ENCODE measurements around the gene RNPS1.

GRCh38 chr16:2205104-2205966 is 62.6 kb downstream of the RNPS1 start, which contains the start of gene MLST8:
- TF ChIP-seq, protein P1, sequence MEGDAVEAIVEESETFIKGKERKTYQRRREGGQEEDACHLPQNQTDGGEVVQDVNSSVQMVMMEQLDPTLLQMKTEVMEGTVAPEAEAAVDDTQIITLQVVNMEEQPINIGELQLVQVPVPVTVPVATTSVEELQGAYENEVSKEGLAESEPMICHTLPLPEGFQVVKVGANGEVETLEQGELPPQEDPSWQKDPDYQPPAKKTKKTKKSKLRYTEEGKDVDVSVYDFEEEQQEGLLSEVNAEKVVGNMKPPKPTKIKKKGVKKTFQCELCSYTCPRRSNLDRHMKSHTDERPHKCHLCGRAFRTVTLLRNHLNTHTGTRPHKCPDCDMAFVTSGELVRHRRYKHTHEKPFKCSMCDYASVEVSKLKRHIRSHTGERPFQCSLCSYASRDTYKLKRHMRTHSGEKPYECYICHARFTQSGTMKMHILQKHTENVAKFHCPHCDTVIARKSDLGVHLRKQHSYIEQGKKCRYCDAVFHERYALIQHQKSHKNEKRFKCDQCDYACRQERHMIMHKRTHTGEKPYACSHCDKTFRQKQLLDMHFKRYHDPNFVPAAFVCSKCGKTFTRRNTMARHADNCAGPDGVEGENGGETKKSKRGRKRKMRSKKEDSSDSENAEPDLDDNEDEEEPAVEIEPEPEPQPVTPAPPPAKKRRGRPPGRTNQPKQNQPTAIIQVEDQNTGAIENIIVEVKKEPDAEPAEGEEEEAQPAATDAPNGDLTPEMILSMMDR (IDR thresholded peaks at IDR 0.05; ENCODE audit: low read depth, low read length): no peak
- peak; percentile 84 for TF ChIP-seq POLR2A (IDR thresholded peaks at IDR 0.05; ENCODE audit: extremely low read depth, insufficient read length)
- TF ChIP-seq MAX (IDR thresholded peaks at IDR 0.05; ENCODE audit: low read depth, low read length): peak; percentile 66

Measured in NB4 (cell line).